HAP-1 (cell line): ENCODE measurements around the gene MIB2.

ENCODE experiments used
- DNase-seq, 2 experiments: peaks; one replicate each; pipeline ENCODE4 v3.0.0-alpha.2; 2016 to 2020; ENCODE audit warnings: low spot score in 2 of 2
- H3K27me3 ChIP-seq: fragments of 250-450 bp; sonication (Bioruptor Pico); 2 replicates; pipeline ENCODE4 v1.5.1; 2020; ENCODE audit warnings: low read depth, mild to moderate bottlenecking, moderate library complexity
- H3K36me3 ChIP-seq: fragments of 250-450 bp; sonication (Bioruptor Pico); replicated peaks from 2 replicates; pipeline ENCODE4 v1.5.1; 2020; ENCODE audit warnings: mild to moderate bottlenecking
- H3K4me1 ChIP-seq: fragments of 250-450 bp; sonication (Bioruptor Pico); 2 replicates; pipeline ENCODE4 v1.5.1; 2020; ENCODE audit warnings: mild to moderate bottlenecking
- H3K4me3 ChIP-seq: fragments of 250-450 bp; sonication (Bioruptor Pico); 2 replicates; pipeline ENCODE4 v1.5.1; 2020; ENCODE audit warnings: mild to moderate bottlenecking, moderate library complexity
- H3K9me3 ChIP-seq: fragments of 250-450 bp; sonication (Bioruptor Pico); 2 replicates; pipeline ENCODE4 v1.5.1; 2020; ENCODE audit warnings: mild to moderate bottlenecking, moderate library complexity
- in situ Hi-C: fragments of 300-500 bp; cut with MboI; formaldehyde crosslinking; loops from 3 replicates; pipeline ENCODE4 v1.14.3; 2020; ENCODE audit warnings: low sequenced_read_pairs, inconsistent platforms, mixed read lengths

The MIB2 gene

GRCh38 chr1:1615256-1616044, at the start of gene MIB2:
TSS of gene MIB2 (plus strand) at chr1:1615500. CDS start at chr1:1623453, 7,953 bp downstream.
- DNase-seq, result peak; percentile 94 to 97
- Histone ChIP-seq H3K27me3 (no peaks in the 10 kb centered on the region), H3K36me3 (peaks cover 8% of the 10 kb centered on the region; the same call in 1 of the 2 replicates), H3K4me3 (peak within 1 kb of the TSS; percentile 99), H3K4me1 (peaks cover 9% of the 10 kb centered on the region), H3K9me3 (no peaks in the 10 kb centered on the region)
- in situ Hi-C loops, result no loop called here

GRCh38 chr1:1567152-1567875, 48.0 kb upstream of the MIB2 start:
- DNase-seq, result no peak
- Histone ChIP-seq H3K4me3 (no peak overlapping the region), H3K9me3 (no peaks in the 10 kb centered on the region), H3K4me1 (no peaks in the 10 kb centered on the region), H3K36me3 (peaks cover 70% of the 10 kb centered on the region), H3K27me3 (no peaks in the 10 kb centered on the region)
- in situ Hi-C loops, result no loop called here

- no peak for DNase-seq
- H3K27me3 ChIP-seq, result no peaks in the 10 kb centered on the region
- H3K4me3 ChIP-seq, result no peak overlapping the region
- in situ Hi-C loops, result no loop called here
- H3K36me3 ChIP-seq, result peaks cover 69% of the 10 kb centered on the region
- H3K4me1 ChIP-seq, result no peaks in the 10 kb centered on the region; the same call in 1 of the 2 replicates
- H3K9me3 ChIP-seq, result no peaks in the 10 kb centered on the region
Observed at GRCh38 chr1:1567891-1568291, 47.4 kb upstream of the MIB2 start.

- in situ Hi-C loops, result no loop called here
- Histone ChIP-seq H3K9me3 (no peaks in the 10 kb centered on the region), H3K36me3 (peaks cover 60% of the 10 kb centered on the region), H3K27me3 (no peaks in the 10 kb centered on the region), H3K4me3 (no peak overlapping the region), H3K4me1 (no peaks in the 10 kb centered on the region; the same call in 1 of the 2 replicates)
- DNase-seq, result no peak
Observed at GRCh38 chr1:1569341-1569740, 46.0 kb upstream of the MIB2 start.

GRCh38 chr1:1573843-1574720, 41.2 kb upstream of the MIB2 start:
- H3K27me3 ChIP-seq, result no peaks in the 10 kb centered on the region
- no peaks in the 10 kb centered on the region for H3K9me3 ChIP-seq
- H3K4me1 ChIP-seq, result peaks cover 4% of the 10 kb centered on the region
- peak; percentile 60 to 75 for DNase-seq
- in situ Hi-C loops, result no loop called here
- peak overlapping the region; percentile 100 for H3K4me3 ChIP-seq
- peaks cover 38% of the 10 kb centered on the region for H3K36me3 ChIP-seq

GRCh38 chr1:1574721-1575537, 40.4 kb upstream of the MIB2 start, which contains the start of gene SSU72:
TSS of gene SSU72 (minus strand) at chr1:1574863. CDS start at chr1:1574557, 306 bp downstream.
- in situ Hi-C loops, result loop anchor here (5.0 kb wide), 1 partner anchor 37 kb away; no protein-coding TSS in a partner anchor
- Histone ChIP-seq H3K36me3 (peaks cover 30% of the 10 kb centered on the region), H3K4me3 (peak within 1 kb of the TSS; percentile 100), H3K4me1 (peaks cover 6% of the 10 kb centered on the region), H3K27me3 (no peaks in the 10 kb centered on the region), H3K9me3 (no peaks in the 10 kb centered on the region)
- peak; percentile 81 to 94 for DNase-seq

GRCh38 chr1:1577367-1578011, 37.8 kb upstream of the MIB2 start:
- H3K4me3 ChIP-seq, result no peak overlapping the region
- no peak for DNase-seq
- H3K9me3 ChIP-seq, result no peaks in the 10 kb centered on the region
- peaks cover 13% of the 10 kb centered on the region for H3K36me3 ChIP-seq
- in situ Hi-C loops, result loop anchor here (5.0 kb wide), 1 partner anchor 35 kb away; no protein-coding TSS in a partner anchor
- H3K4me1 ChIP-seq, result peaks cover 19% of the 10 kb centered on the region
- no peaks in the 10 kb centered on the region for H3K27me3 ChIP-seq

GRCh38 chr1:1578371-1578940, 36.8 kb upstream of the MIB2 start:
- Histone ChIP-seq H3K4me1 (peaks cover 19% of the 10 kb centered on the region), H3K9me3 (no peaks in the 10 kb centered on the region), H3K27me3 (no peaks in the 10 kb centered on the region), H3K36me3 (peaks cover 8% of the 10 kb centered on the region; the same call in 1 of the 2 replicates), H3K4me3 (no peak overlapping the region)
- no peak for DNase-seq
- in situ Hi-C loops, result loop anchor here (5.0 kb wide), 1 partner anchor 34 kb away; no protein-coding TSS in a partner anchor

- in situ Hi-C loops, result no loop called here
- no peaks in the 10 kb centered on the region for H3K9me3 ChIP-seq
- H3K4me3 ChIP-seq, result no peak overlapping the region
- H3K4me1 ChIP-seq, result peaks cover 14% of the 10 kb centered on the region
- no peaks in the 10 kb centered on the region for H3K27me3 ChIP-seq
- no peak for DNase-seq
- H3K36me3 ChIP-seq, result no peaks in the 10 kb centered on the region
Observed at GRCh38 chr1:1582585-1583346, 32.5 kb upstream of the MIB2 start.

GRCh38 chr1:1583347-1584010, 31.8 kb upstream of the MIB2 start:
- Histone ChIP-seq H3K4me1 (peaks cover 14% of the 10 kb centered on the region), H3K36me3 (no peaks in the 10 kb centered on the region), H3K27me3 (no peaks in the 10 kb centered on the region), H3K9me3 (no peaks in the 10 kb centered on the region), H3K4me3 (no peak overlapping the region)
- no peak for DNase-seq
- in situ Hi-C loops, result no loop called here

- H3K27me3 ChIP-seq, result peaks cover 2% of the 10 kb centered on the region; the same call in 1 of the 2 replicates
- no peaks in the 10 kb centered on the region for H3K4me1 ChIP-seq
- DNase-seq, result no peak
- no peaks in the 10 kb centered on the region for H3K9me3 ChIP-seq
- in situ Hi-C loops, result no loop called here
- no peaks in the 10 kb centered on the region for H3K36me3 ChIP-seq
- no peak overlapping the region for H3K4me3 ChIP-seq
Observed at GRCh38 chr1:1591452-1591851, 23.8 kb upstream of the MIB2 start.
